Measurements from ENCODE around the gene KLRC3. TPM values are rescaled to one million over a fixed set of nuclear protein-coding genes. Genes with fewer than 3 reads are reported as not detected.
"Not testable (repeated sequence)": the region's sequence is repeated elsewhere in the genome, so short reads cannot be mapped to it uniquely, and the experiment has no call there.

Gene KLRC3
- polyA plus RNA-seq, 1 donor = 0.72 TPM

- H3K4me1 ChIP-seq (ENCODE audit: control insufficient read depth, insufficient read depth, low read length) = peaks cover 19% of the 10 kb centered on the region
- no peaks in the 10 kb centered on the region for H3K27me3 ChIP-seq (ENCODE audit: control insufficient read depth, insufficient read depth, low read length)
- H3K36me3 ChIP-seq (ENCODE audit: control insufficient read depth, insufficient read depth, low read length) = no peaks in the 10 kb centered on the region
- H3K4me3 ChIP-seq (ENCODE audit: low read length) = no peak overlapping the region
- 92% methylated on average over 3 of the region's 8 CpGs for WGBS (ENCODE audit: insufficient coverage, low lambda C conversion rate)
- H3K9me3 ChIP-seq (ENCODE audit: control insufficient read depth, low read depth, low read length) = no peaks in the 10 kb centered on the region
- DNase-seq = no peak
- H3K27ac ChIP-seq (ENCODE audit: low read length) = no peak overlapping the region
Measured at GRCh38 chr12:10369557-10370415, 50.6 kb downstream of the KLRC3 start.

- Histone ChIP-seq H3K4me1 (ENCODE audit: control insufficient read depth, insufficient read depth, low read length) (peaks cover 24% of the 10 kb centered on the region), H3K27ac (ENCODE audit: low read length) (no peak overlapping the region), H3K36me3 (ENCODE audit: control insufficient read depth, insufficient read depth, low read length) (no peaks in the 10 kb centered on the region), H3K9me3 (ENCODE audit: control insufficient read depth, low read depth, low read length) (no peaks in the 10 kb centered on the region), H3K4me3 (ENCODE audit: low read length) (no peak overlapping the region), H3K27me3 (ENCODE audit: control insufficient read depth, insufficient read depth, low read length) (no peaks in the 10 kb centered on the region)
- no peak for DNase-seq
- WGBS (ENCODE audit: insufficient coverage, low lambda C conversion rate) = 86% methylated on average over 5 of the region's 10 CpGs
Measured at GRCh38 chr12:10368206-10369171, 51.9 kb downstream of the KLRC3 start.

DNA sequence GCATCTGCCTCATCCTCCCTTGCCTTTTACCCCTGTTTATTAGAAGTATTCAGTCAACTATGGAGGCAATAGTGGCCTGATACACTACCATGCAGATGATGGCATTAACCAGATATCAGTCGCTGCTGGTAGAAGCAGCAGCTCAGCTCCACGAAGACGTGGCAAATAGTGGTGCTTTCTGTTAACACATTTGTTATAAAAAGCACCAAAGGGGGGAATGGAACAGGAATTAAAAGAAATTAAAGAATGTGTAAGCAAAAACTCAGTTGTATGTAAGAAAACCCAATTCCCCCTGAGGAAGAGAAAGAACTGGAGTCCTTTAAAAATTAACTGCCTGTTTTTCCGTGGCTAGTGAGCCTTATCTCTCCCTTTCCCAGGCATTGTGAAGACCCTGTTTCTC is 52.7 kb downstream of the KLRC3 start:
- H3K27me3 ChIP-seq (ENCODE audit: control insufficient read depth, insufficient read depth, low read length); DNase-seq; H3K9me3 ChIP-seq (ENCODE audit: control insufficient read depth, low read depth, low read length); H3K36me3 ChIP-seq (ENCODE audit: control insufficient read depth, insufficient read depth, low read length); H3K4me3 ChIP-seq (ENCODE audit: low read length); H3K27ac ChIP-seq (ENCODE audit: low read length): not testable (repeated sequence)
- 70% methylated on average over 2 of the region's 4 CpGs for WGBS (ENCODE audit: insufficient coverage, low lambda C conversion rate)
- H3K4me1 ChIP-seq (ENCODE audit: control insufficient read depth, insufficient read depth, low read length) = peaks cover 28% of the 10 kb centered on the region

GRCh38 chr12:10366875-10367274 is 53.5 kb downstream of the KLRC3 start:
- no peak overlapping the region for H3K4me3 ChIP-seq (ENCODE audit: low read length)
- H3K27me3 ChIP-seq (ENCODE audit: control insufficient read depth, insufficient read depth, low read length) = no peaks in the 10 kb centered on the region
- peaks cover 30% of the 10 kb centered on the region for H3K4me1 ChIP-seq (ENCODE audit: control insufficient read depth, insufficient read depth, low read length)
- H3K27ac ChIP-seq (ENCODE audit: low read length) = peak overlapping the region; percentile 73
- no peaks in the 10 kb centered on the region for H3K9me3 ChIP-seq (ENCODE audit: control insufficient read depth, low read depth, low read length)
- DNase-seq = peak in 1 of 2 donors; percentile 26
- no peaks in the 10 kb centered on the region for H3K36me3 ChIP-seq (ENCODE audit: control insufficient read depth, insufficient read depth, low read length)

DNA sequence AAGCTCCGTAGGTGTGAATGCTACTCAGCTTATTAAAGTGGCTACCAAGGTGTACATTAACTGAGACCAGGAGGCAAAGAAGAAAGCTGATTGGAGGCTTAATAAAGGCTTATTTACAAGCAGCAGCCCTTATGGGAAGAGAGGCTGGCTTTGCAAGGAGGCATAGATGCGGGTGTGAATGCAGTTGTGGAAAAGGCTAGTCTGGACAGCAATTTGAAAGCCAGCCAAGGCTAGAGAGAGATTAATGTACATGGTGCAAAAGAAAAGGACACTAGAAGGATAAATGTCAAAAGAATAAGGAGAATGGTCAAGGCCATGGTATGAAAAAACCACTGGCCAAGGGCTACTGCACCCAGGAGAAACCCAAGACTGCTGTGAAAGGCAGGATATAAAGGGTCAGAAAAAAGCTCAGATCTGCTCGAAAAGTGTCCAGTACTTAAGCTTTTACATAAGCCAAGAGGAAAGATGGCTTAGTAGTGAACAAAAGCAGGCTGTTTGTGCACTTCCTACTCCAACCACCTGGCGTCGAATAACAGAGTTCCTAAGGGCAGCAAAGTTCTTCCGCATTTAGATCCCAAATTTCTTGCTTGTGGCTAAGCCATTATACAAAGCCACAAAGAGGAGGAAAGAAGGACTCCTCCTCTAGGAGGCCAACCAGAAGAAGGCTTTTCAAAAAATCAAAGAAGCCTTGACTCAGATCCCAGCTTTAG is 54.5 kb downstream of the KLRC3 start:
- no peaks in the 10 kb centered on the region for H3K9me3 ChIP-seq (ENCODE audit: control insufficient read depth, low read depth, low read length)
- peaks cover 30% of the 10 kb centered on the region for H3K4me1 ChIP-seq (ENCODE audit: control insufficient read depth, insufficient read depth, low read length)
- peak overlapping the region; percentile 52 for H3K4me3 ChIP-seq (ENCODE audit: low read length)
- H3K36me3 ChIP-seq (ENCODE audit: control insufficient read depth, insufficient read depth, low read length) = no peaks in the 10 kb centered on the region
- WGBS (ENCODE audit: insufficient coverage, low lambda C conversion rate) = 40% methylated on average over 1 of the region's 6 CpGs
- no peaks in the 10 kb centered on the region for H3K27me3 ChIP-seq (ENCODE audit: control insufficient read depth, insufficient read depth, low read length)
- peak overlapping the region; percentile 73 for H3K27ac ChIP-seq (ENCODE audit: low read length)
- DNase-seq = peak in 1 of 2 donors; percentile 24

GRCh38 chr12:10364815-10365622 is 55.4 kb downstream of the KLRC3 start:
- peaks cover 30% of the 10 kb centered on the region for H3K4me1 ChIP-seq (ENCODE audit: control insufficient read depth, insufficient read depth, low read length)
- H3K36me3 ChIP-seq (ENCODE audit: control insufficient read depth, insufficient read depth, low read length) = no peaks in the 10 kb centered on the region
- WGBS (ENCODE audit: insufficient coverage, low lambda C conversion rate) = 0% methylated on average over 2 of the region's 15 CpGs
- no peaks in the 10 kb centered on the region for H3K9me3 ChIP-seq (ENCODE audit: control insufficient read depth, low read depth, low read length)
- H3K27me3 ChIP-seq (ENCODE audit: control insufficient read depth, insufficient read depth, low read length) = no peaks in the 10 kb centered on the region
- peak overlapping the region; percentile 73 for H3K27ac ChIP-seq (ENCODE audit: low read length)
- H3K4me3 ChIP-seq (ENCODE audit: low read length) = peak overlapping the region; percentile 52
- DNase-seq = peak; percentile 82 to 91

DNA sequence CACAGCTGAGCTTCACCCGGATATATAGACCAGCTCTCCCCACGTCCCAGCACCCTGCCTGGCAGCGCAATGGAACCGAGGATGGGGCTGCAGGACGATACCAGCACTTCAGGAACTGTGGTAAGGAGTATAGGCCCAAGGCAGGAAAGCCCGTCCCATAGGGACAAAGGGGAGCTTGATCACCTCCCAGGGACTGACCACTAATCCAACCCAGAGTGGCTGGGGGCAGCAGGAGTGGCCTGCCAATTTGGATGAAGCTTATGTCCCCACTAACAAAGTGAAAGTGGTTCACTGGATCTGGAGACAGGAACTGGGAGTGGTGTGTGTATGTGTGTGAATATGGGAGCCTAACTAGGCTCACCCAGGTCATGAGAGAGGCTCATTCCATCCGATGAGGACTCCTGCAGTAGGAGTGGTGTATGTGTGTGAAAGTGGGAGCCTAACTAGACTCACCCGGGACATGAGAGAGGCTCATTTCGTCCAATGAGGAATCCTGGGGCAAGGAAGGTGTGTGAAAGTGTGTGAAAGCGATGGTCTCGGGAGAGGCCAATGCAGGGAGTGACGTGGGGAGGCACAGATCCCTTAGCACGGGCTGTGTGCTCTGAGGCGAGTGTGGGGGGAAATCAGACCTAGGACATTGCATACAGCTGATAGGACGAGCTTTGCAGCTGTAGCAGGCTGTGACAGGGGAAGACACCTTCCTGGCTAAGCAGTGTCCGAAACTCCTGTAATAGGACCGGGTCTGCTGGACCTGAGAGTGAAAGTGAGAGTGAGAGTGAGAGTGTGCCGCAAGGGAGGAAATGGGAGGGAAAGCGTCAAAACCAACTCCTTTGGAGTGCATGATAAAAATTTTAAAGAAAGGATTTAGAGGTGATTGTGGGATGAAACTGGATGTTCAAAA is 56.2 kb downstream of the KLRC3 start:
- H3K27ac ChIP-seq (ENCODE audit: low read length) = peak overlapping the region; percentile 73
- no peaks in the 10 kb centered on the region for H3K36me3 ChIP-seq (ENCODE audit: control insufficient read depth, insufficient read depth, low read length)
- DNase-seq = peak; percentile 47 to 81
- H3K4me1 ChIP-seq (ENCODE audit: control insufficient read depth, insufficient read depth, low read length) = peaks cover 30% of the 10 kb centered on the region
- no peaks in the 10 kb centered on the region for H3K9me3 ChIP-seq (ENCODE audit: control insufficient read depth, low read depth, low read length)
- H3K4me3 ChIP-seq (ENCODE audit: low read length) = peak overlapping the region; percentile 52
- 0% methylated on average over 4 of the region's 19 CpGs for WGBS (ENCODE audit: insufficient coverage, low lambda C conversion rate)
- no peaks in the 10 kb centered on the region for H3K27me3 ChIP-seq (ENCODE audit: control insufficient read depth, insufficient read depth, low read length)

GRCh38 chr12:10363658-10363913 is 56.8 kb downstream of the KLRC3 start:
- no CpG with 5 or more reads among the region's 5 CpGs for whole genome bisulfite sequencing (ENCODE audit: insufficient coverage, low lambda C conversion rate)
- Histone ChIP-seq H3K9me3 (ENCODE audit: control insufficient read depth, low read depth, low read length) (no peaks in the 10 kb centered on the region), H3K36me3 (ENCODE audit: control insufficient read depth, insufficient read depth, low read length) (no peaks in the 10 kb centered on the region), H3K4me1 (ENCODE audit: control insufficient read depth, insufficient read depth, low read length) (peaks cover 30% of the 10 kb centered on the region), H3K4me3 (ENCODE audit: low read length) (peak overlapping the region; percentile 52), H3K27ac (ENCODE audit: low read length) (peak overlapping the region; percentile 73), H3K27me3 (ENCODE audit: control insufficient read depth, insufficient read depth, low read length) (no peaks in the 10 kb centered on the region)
- DNase-seq = no peak

Data from large intestine (tissue), 3 donors.